Endothelial cell of umbilical vein (primary cell): Measurements from ENCODE around the gene MGAT4A. TPM values are rescaled to one million over a fixed set of nuclear protein-coding genes. Genes with fewer than 3 reads are reported as not detected.

Experiments
- BruUV-seq: library from RNA; stranded (reverse); fragments of 400-500 nt; replicated peaks from 2 replicates; lab custom pipeline; 2021; lab: Mats Ljungman, UMichigan
- CTCF ChIA-PET: fragments of 300-600, 350-600 bp; sonication (Branson Sonifier 250); formaldehyde crosslinking; loops from one replicate; lab custom pipeline; 2021; ENCODE audit warnings: antibody characterized with exemption, inconsistent platforms; lab: Charles Lee
- POLR2A ChIA-PET: fragments of 300-600, 350-600 bp; sonication (Branson Sonifier 250); formaldehyde crosslinking; loops from one replicate; lab custom pipeline; 2021; ENCODE audit warnings: antibody characterized with exemption, inconsistent platforms; lab: Charles Lee
- DNase-seq: peaks from one replicate; pipeline ENCODE4 v3.0.0-alpha.2; 2011; ENCODE audit warnings: low read depth, low spot score
- FAIRE-seq: peaks from 2 replicates; lab custom pipeline; 2011; peaks lifted over from hg19 to GRCh38; lab: Jason Lieb, UNC
- H2AFZ ChIP-seq: 2 replicates; pipeline ENCODE4 v1.6.0; 2012; ENCODE audit warnings: low read depth, low read length, control low read depth, inconsistent platforms
- H3K27ac ChIP-seq: 2 replicates; pipeline ENCODE4 v1.5.1; 2011; ENCODE audit warnings: low read depth, mild to moderate bottlenecking, control low read depth, low read length, moderate library complexity; ENCODE audit not compliant: insufficient read depth
- H3K27me3 ChIP-seq, 2 experiments: 2 replicates each; pipeline versions ENCODE4 v1.6.0 to v1.6.1; 2011; ENCODE audit warnings: low read length in 2 of 2, mixed read lengths in 1 of 2; ENCODE audit not compliant: control insufficient read depth in 2 of 2, insufficient read depth in 2 of 2
- H3K36me3 ChIP-seq, 2 experiments: 2 replicates in 1 of 2; 3 replicates in 1 of 2; pipeline ENCODE4 v1.5.1; 2011; ENCODE audit warnings: low read length in 2 of 2, mild to moderate bottlenecking in 1 of 2, moderate library complexity in 1 of 2; ENCODE audit not compliant: control insufficient read depth in 2 of 2, insufficient read depth in 2 of 2; ENCODE audit errors: extremely low read depth in 1 of 2
- H3K4me1 ChIP-seq: 3 replicates; pipeline ENCODE4 v1.5.1; 2011; ENCODE audit warnings: mild to moderate bottlenecking, low read length; ENCODE audit not compliant: control insufficient read depth, insufficient read depth; ENCODE audit errors: extremely low read depth
- H3K4me2 ChIP-seq: 2 replicates; pipeline ENCODE4 v1.6.1; 2011; ENCODE audit warnings: low read length, control low read depth, mixed read lengths; ENCODE audit not compliant: insufficient read depth
- H3K4me3 ChIP-seq, 3 experiments: fragments of 200-600 bp in 1 of 3; sonication (generic), shearing (Covaris generic) in 1 of 3; replicated peaks in 1 of 3; 2 replicates each; pipeline ENCODE4 v1.5.1; 2011 to 2016; ENCODE audit warnings: control low read depth in 3 of 3, low read length in 3 of 3, mild to moderate bottlenecking in 2 of 3, inconsistent platforms in 1 of 3, low read depth in 1 of 3, moderate library complexity in 1 of 3; ENCODE audit not compliant: insufficient read depth in 1 of 3
- H3K79me2 ChIP-seq: 2 replicates; pipeline ENCODE4 v1.6.0; 2012; ENCODE audit warnings: low read length, inconsistent platforms; ENCODE audit not compliant: control insufficient read depth, insufficient read depth
- H3K9ac ChIP-seq: replicated peaks from 2 replicates; pipeline ENCODE3; 2011; ENCODE audit warnings: low read length, control low read depth; ENCODE audit not compliant: insufficient read depth; ENCODE audit errors: extremely low read depth
- H3K9me1 ChIP-seq: replicated peaks from 3 replicates; pipeline ENCODE4 v1.6.0; 2011; ENCODE audit warnings: mild to moderate bottlenecking, low read length; ENCODE audit not compliant: control insufficient read depth, insufficient read depth; ENCODE audit errors: extremely low read depth
- H3K9me3 ChIP-seq: replicated peaks from 2 replicates; pipeline ENCODE4 v1.5.1; 2012; ENCODE audit warnings: low read length, inconsistent platforms; ENCODE audit not compliant: control insufficient read depth, insufficient read depth
- H4K20me1 ChIP-seq: replicated peaks from 2 replicates; pipeline ENCODE3; 2011; ENCODE audit warnings: mild to moderate bottlenecking, low read length; ENCODE audit not compliant: control insufficient read depth, insufficient read depth; ENCODE audit errors: extremely low read depth
- CTCF ChIP-seq, 2 donors: IDR thresholded peaks; 1 replicate in 1 of 2; 2 replicates in 1 of 2; pipeline ENCODE4 v1.5.1; 2011; ENCODE audit warnings: low read length in 2 of 2, mild to moderate bottlenecking in 2 of 2, moderate library complexity in 2 of 2, control low read depth in 1 of 2, inconsistent platforms in 1 of 2, low read depth in 1 of 2; ENCODE audit not compliant: insufficient read depth in 1 of 2; ENCODE audit errors: extremely low read depth in 1 of 2
- EZH2 ChIP-seq: IDR thresholded peaks from 2 replicates; pipeline ENCODE4 v1.6.1; 2012; ENCODE audit warnings: borderline replicate concordance, low read depth, mild to moderate bottlenecking, moderate library complexity, low read length, inconsistent platforms; ENCODE audit not compliant: severe bottlenecking
- FOS ChIP-seq: IDR thresholded peaks from 2 replicates; pipeline ENCODE4 v1.6.1; 2011; ENCODE audit warnings: mild to moderate bottlenecking, low read length, moderate library complexity, borderline replicate concordance; ENCODE audit not compliant: insufficient read depth
- GATA2 ChIP-seq: IDR thresholded peaks from 2 replicates; pipeline ENCODE4 v1.7.0; 2011; ENCODE audit warnings: low read depth, mild to moderate bottlenecking, moderate library complexity, mixed read lengths, low read length; ENCODE audit not compliant: insufficient read length, insufficient read depth
- JUN ChIP-seq: IDR thresholded peaks from 2 replicates; pipeline ENCODE4 v1.6.1; 2011; ENCODE audit warnings: borderline replicate concordance, low read depth; ENCODE audit not compliant: insufficient read length, insufficient read depth
- MAX ChIP-seq: IDR thresholded peaks from 2 replicates; pipeline ENCODE4 v1.6.1; 2011; ENCODE audit not compliant: insufficient read depth, insufficient read length
- MYC ChIP-seq: IDR thresholded peaks from one replicate; pipeline ENCODE4 v1.6.1; 2011; ENCODE audit warnings: mild to moderate bottlenecking, low read depth, low read length
- dilution Hi-C: fragments of 300-500 bp; cut with MboI; formaldehyde crosslinking; loops from one replicate; pipeline ENCODE4 v1.15.0; 2019; ENCODE audit warnings: low sequenced_read_pairs; ENCODE audit not compliant: extremely low pct_ligation_motif_present
- intact Hi-C: fragments of 100-400 bp; cut with micrococcal nuclease; formaldehyde crosslinking; loops from one replicate; pipeline ENCODE4 v1.10.0; 2022
- polyA plus RNA-seq, 4 experiments: library from polyadenylated mRNA; depleted of rRNA in 3 of 4; stranded (reverse) in 3 of 4; unstranded in 1 of 4; fragments of >200 nt; gene quantifications; 2 replicates each; pipeline versions ENCODE4 v1.2.1 to v1.2.3, GENCODE V29; 2011 to 2012; ENCODE audit warnings: missing spikeins in 1 of 4
- total RNA-seq: library from RNA; stranded (reverse); gene quantifications from 2 replicates; pipeline ENCODE4 v1.2.3, GENCODE V29; 2021

MGAT4A gene
- total and polyA plus RNA-seq, 2 donors (not counting 3 experiments of a cell fraction or from before 2014, with no cell fraction given) = 9.2 to 42.2 TPM

GRCh38 chr2:98746426-98746825, 15.5 kb upstream of the MGAT4A start:
- intact Hi-C loops (no loop called here), dilution Hi-C loops (no loop called here)
- ChIA-PET POLR2A (no interaction called here), CTCF (no interaction called here)
- no TSS peak for BruUV-seq
- H3K36me3 ChIP-seq = no peaks in the 10 kb centered on the region
- H3K9me1 ChIP-seq = no peaks in the 10 kb centered on the region
- no peaks in the 10 kb centered on the region for H3K4me1 ChIP-seq
- H3K4me3 ChIP-seq = no peak overlapping the region
- TF ChIP-seq CTCF (IDR thresholded peaks at IDR 0.05; ENCODE audit: extremely low read depth in 1 of 2, insufficient read depth in 1 of 2, low read depth in 1 of 2, low read length in 2 of 2) (no peak), JUN (no peak), EZH2 (no peak), MAX (no peak), MYC (no peak), GATA2 (no peak), FOS (no peak)
- H3K79me2 ChIP-seq = no peaks in the 10 kb centered on the region
- no peak for FAIRE-seq
- no peaks in the 10 kb centered on the region for H3K9me3 ChIP-seq
- H3K27me3 ChIP-seq = no peaks in the 10 kb centered on the region
- no peak overlapping the region for H3K4me2 ChIP-seq
- DNase-seq = no peak
- H2AFZ ChIP-seq = no peak overlapping the region
- no peak overlapping the region for H3K9ac ChIP-seq
- no peak overlapping the region for H3K27ac ChIP-seq
- no peaks in the 10 kb centered on the region for H4K20me1 ChIP-seq
